Measurements from ENCODE around the gene SETD3. TPM values are rescaled to one million over a fixed set of nuclear protein-coding genes. Genes with fewer than 3 reads are reported as not detected.

The SETD3 gene
- total RNA-seq, 1 donor from 2014 or later, result 46.0 TPM

DNA sequence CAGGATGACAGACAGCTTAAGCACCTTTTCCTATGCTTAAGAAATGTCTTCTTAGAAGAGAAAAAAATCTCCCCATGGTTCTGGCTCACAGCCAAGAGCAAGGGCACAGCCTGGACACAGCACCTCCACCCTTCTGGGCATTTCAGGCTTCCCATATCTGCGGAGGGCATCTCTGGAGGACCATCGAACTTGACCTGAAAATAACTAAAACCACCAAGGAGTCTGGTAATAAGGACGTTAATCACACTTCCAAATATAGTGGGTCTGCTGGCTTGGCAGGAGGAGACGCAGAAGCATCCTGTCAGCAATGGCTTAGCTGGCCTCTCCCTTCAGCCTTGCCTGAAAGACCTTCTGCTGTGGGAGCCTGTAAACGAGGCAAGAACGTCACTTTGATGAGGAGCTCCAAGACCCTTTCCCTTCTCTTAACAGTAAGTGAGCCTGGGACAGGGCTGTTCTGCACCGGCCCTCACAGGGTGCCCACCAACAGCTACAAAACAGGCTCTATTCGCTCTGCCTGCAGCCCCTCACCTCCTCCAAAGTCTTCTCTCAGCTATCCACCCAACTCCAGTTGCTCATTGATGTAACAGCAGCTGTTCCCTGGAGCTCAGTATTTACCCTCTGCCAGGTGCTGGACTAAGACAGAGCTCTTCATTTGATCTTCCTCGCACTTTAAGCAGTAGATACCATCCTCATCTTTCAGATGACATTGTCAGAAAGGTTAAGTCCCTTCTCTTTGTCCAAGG is 13.2 kb downstream of the SETD3 start:
- H3K27me3 Mint-ChIP-seq, result no peaks in the 10 kb centered on the region
- TF ChIP-seq, protein P1, sequence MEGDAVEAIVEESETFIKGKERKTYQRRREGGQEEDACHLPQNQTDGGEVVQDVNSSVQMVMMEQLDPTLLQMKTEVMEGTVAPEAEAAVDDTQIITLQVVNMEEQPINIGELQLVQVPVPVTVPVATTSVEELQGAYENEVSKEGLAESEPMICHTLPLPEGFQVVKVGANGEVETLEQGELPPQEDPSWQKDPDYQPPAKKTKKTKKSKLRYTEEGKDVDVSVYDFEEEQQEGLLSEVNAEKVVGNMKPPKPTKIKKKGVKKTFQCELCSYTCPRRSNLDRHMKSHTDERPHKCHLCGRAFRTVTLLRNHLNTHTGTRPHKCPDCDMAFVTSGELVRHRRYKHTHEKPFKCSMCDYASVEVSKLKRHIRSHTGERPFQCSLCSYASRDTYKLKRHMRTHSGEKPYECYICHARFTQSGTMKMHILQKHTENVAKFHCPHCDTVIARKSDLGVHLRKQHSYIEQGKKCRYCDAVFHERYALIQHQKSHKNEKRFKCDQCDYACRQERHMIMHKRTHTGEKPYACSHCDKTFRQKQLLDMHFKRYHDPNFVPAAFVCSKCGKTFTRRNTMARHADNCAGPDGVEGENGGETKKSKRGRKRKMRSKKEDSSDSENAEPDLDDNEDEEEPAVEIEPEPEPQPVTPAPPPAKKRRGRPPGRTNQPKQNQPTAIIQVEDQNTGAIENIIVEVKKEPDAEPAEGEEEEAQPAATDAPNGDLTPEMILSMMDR (IDR thresholded peaks at IDR 0.05; ENCODE audit: unreplicated experiment), result no peak
- peaks cover 1% of the 10 kb centered on the region for H3K4me1 Mint-ChIP-seq (ENCODE audit: low read depth)
- no peaks in the 10 kb centered on the region for H3K36me3 Mint-ChIP-seq (ENCODE audit: insufficient read depth)
- no peak overlapping the region for H3K4me3 Mint-ChIP-seq (ENCODE audit: low read depth)
- H3K9me3 Mint-ChIP-seq (ENCODE audit: low read depth), result no peaks in the 10 kb centered on the region
- no peak for DNase-seq (ENCODE audit: low spot score, unreplicated experiment)
- H3K27ac Mint-ChIP-seq, result peak overlapping the region; percentile 77

DNA sequence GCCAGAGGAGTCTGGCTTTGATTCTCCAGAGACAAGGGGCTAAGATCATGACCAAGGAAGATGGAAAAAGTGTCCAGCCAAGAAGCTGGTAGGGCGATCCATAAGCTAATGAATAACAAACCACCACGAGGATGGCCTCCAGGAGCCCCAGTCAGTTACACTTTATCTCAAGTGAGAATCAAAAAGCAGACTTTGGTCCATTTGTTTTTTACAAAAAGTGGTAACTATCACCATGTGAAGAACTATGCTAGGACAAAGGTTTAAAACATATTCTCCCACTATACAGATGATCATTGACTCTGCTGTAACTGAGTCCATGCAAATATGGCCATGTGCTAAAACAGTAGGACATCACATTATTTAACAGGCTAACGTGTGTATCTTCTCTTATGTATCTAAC is 13.9 kb downstream of the SETD3 start:
- Mint-ChIP-seq H3K9me3 (ENCODE audit: low read depth) (no peaks in the 10 kb centered on the region), H3K27me3 (no peaks in the 10 kb centered on the region), H3K4me3 (ENCODE audit: low read depth) (no peak overlapping the region), H3K4me1 (ENCODE audit: low read depth) (peaks cover 1% of the 10 kb centered on the region), H3K27ac (no peak overlapping the region), H3K36me3 (ENCODE audit: insufficient read depth) (peaks cover 4% of the 10 kb centered on the region)
- TF ChIP-seq, protein P1 (IDR thresholded peaks at IDR 0.05; ENCODE audit: unreplicated experiment), result no peak
- no peak for DNase-seq (ENCODE audit: low spot score, unreplicated experiment)

DNA sequence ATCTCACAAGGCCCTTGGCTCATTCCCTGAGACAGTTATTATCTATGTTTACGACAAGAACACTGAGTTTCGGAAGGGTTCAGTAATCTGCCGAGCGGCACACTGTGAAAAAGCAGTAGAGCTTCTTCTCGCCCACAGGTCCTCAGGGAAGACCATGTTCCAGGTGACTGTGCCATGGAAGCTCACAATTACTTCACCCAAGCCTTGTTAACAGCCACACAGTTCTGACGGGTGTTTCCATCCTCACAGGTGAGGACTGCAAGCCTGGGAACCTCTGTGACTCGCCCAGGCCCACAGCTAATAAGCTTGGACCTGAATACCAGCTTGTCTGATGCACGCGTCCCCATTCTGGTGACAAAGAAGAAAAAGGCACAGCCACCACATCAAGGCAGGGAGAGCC is 15.4 kb downstream of the SETD3 start:
- Mint-ChIP-seq H3K27ac (no peak overlapping the region), H3K27me3 (no peaks in the 10 kb centered on the region), H3K9me3 (ENCODE audit: low read depth) (no peaks in the 10 kb centered on the region), H3K4me1 (ENCODE audit: low read depth) (peaks cover 1% of the 10 kb centered on the region), H3K4me3 (ENCODE audit: low read depth) (no peak overlapping the region), H3K36me3 (ENCODE audit: insufficient read depth) (peaks cover 7% of the 10 kb centered on the region)
- no peak for DNase-seq (ENCODE audit: low spot score, unreplicated experiment)
- TF ChIP-seq, protein P1 (IDR thresholded peaks at IDR 0.05; ENCODE audit: unreplicated experiment), result no peak

DNA sequence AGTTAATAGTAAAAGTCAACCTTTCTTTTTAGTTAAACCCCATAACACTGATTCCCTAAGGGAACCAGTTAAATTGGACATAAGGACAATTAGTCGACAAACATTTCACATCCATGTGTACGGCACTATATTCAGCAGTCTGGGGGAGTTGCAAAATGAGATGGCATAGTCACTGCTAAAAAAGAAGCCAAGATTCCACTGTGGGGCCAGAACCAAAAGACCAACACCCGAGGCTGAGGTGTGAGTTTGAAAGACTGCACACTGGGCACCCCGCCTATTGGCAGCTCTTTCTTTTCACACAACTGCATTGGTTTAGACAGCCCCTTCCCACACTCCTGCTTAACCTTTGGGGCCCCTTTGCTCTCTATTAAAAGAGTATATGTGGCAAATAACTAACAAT is 16.7 kb downstream of the SETD3 start:
- TF ChIP-seq, protein P1 (IDR thresholded peaks at IDR 0.05; ENCODE audit: unreplicated experiment), result no peak
- no peak overlapping the region for H3K4me3 Mint-ChIP-seq (ENCODE audit: low read depth)
- peaks cover 1% of the 10 kb centered on the region for H3K4me1 Mint-ChIP-seq (ENCODE audit: low read depth)
- no peak for DNase-seq (ENCODE audit: low spot score, unreplicated experiment)
- H3K27ac Mint-ChIP-seq, result no peak overlapping the region
- H3K9me3 Mint-ChIP-seq (ENCODE audit: low read depth), result no peaks in the 10 kb centered on the region
- H3K27me3 Mint-ChIP-seq, result no peaks in the 10 kb centered on the region
- H3K36me3 Mint-ChIP-seq (ENCODE audit: insufficient read depth), result peaks cover 8% of the 10 kb centered on the region

DNA sequence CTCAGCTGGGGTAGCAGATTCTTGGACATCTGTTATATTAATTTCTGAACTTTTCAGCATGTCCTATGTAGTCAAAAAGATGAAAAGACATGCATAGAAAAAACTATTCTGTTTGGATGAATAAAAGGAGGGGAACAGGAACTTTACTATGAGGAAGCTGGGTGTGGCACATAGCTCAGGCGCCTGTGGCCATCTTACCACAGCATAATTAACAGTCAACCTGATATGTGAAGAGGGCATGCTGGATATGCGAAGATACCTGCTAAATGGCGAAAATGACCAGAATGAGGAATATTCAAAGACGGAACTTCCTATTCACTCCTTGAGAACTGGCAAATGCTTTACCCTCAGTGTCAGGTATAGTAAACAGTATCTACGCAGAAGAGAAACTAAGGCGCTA is 18.4 kb downstream of the SETD3 start:
- no peaks in the 10 kb centered on the region for H3K4me1 Mint-ChIP-seq (ENCODE audit: low read depth)
- TF ChIP-seq, protein P1 (IDR thresholded peaks at IDR 0.05; ENCODE audit: unreplicated experiment), result no peak
- no peak overlapping the region for H3K27ac Mint-ChIP-seq

More for the DNA sequence above, 18.4 kb downstream of the SETD3 start:
- no peaks in the 10 kb centered on the region for H3K9me3 Mint-ChIP-seq (ENCODE audit: low read depth)
- H3K27me3 Mint-ChIP-seq, result no peaks in the 10 kb centered on the region
- no peak for DNase-seq (ENCODE audit: low spot score, unreplicated experiment)
- no peak overlapping the region for H3K4me3 Mint-ChIP-seq (ENCODE audit: low read depth)
- H3K36me3 Mint-ChIP-seq (ENCODE audit: insufficient read depth), result peaks cover 10% of the 10 kb centered on the region
